Left lung (tissue), 10 donors: ENCODE data around the gene ING4. TPM values are rescaled to one million over a fixed set of nuclear protein-coding genes. Genes with fewer than 3 reads are reported as not detected.

Source experiments
- ATAC-seq: fragments of 200-7000 bp; cut with Tn5 transposase; one replicate; pipeline ENCODE4 v1.9.1; 2020; ENCODE audit warnings: moderate library complexity
- DNase-seq, 4 donors: peaks; one replicate each; pipeline ENCODE4 v3.0.0-alpha.2; 2013 to 2020
- H3K27ac ChIP-seq, 2 donors: fragments of 200-600 bp; sonication (generic) in 1 of 2; one replicate each; pipeline versions ENCODE4 v1.5.0 to v1.8.0; 2020 to 2021
- H3K27me3 ChIP-seq, 2 donors: fragments of 200-600 bp; sonication (generic) in 1 of 2; one replicate each; pipeline versions ENCODE4 v1.5.0 to v1.8.0; 2020 to 2021
- H3K36me3 ChIP-seq, 2 donors: fragments of 200-600 bp; sonication (generic) in 1 of 2; one replicate each; pipeline versions ENCODE4 v1.5.0 to v1.8.0; 2020 to 2021
- H3K4me1 ChIP-seq, 2 donors: fragments of 200-600 bp; one replicate each; pipeline ENCODE4 v1.8.0; 2021
- H3K4me3 ChIP-seq, 2 donors: fragments of 200-600 bp; sonication (generic) in 1 of 2; one replicate each; pipeline versions ENCODE4 v1.5.0 to v1.8.0; 2020 to 2021; ENCODE audit warnings: mild to moderate bottlenecking in 1 of 2
- H3K9me3 ChIP-seq, 2 donors: fragments of 200-600 bp; sonication (generic) in 1 of 2; one replicate each; pipeline versions ENCODE4 v1.5.0 to v1.8.0; 2020 to 2021
- CTCF ChIP-seq, 2 donors: fragments of 200-600 bp; sonication (generic) in 1 of 2; IDR thresholded peaks; one replicate each; pipeline versions ENCODE4 v1.5.0 to v1.8.0; 2021; ENCODE audit warnings: antibody characterized with exemption in 2 of 2
- intact Hi-C, 2 donors: fragments of 100-400 bp; cut with DNase I; formaldehyde crosslinking; loops; one replicate each; pipeline versions ENCODE4 v1.11.2 to v1.14.2; 2022
- polyA plus RNA-seq, 6 donors: library from polyadenylated mRNA; unstranded; fragments of 120-200 nt; gene quantifications; one replicate each; pipeline ENCODE4 v1.2.1, GENCODE V29; 2013; ENCODE audit not compliant: insufficient read length in 6 of 6
- total RNA-seq, 2 donors: library from RNA; stranded (reverse); fragmentation: NEBNext Ultra II Directional; extraction: Animal tissue kit (Norgen Biotek cat#: 25700); gene quantifications; one replicate each; pipeline ENCODE4 v1.2.1, GENCODE V29; 2021
- donor health status: DM: no; HTN: yes; CAD: no.
- donor health status: DM: no; HTN: no; CAD: no.

Gene ING4
- total and polyA plus RNA-seq, 8 donors: 23.1 to 113 (median 98.7) TPM

- peak; percentile 3 for ATAC-seq
- Histone ChIP-seq H3K36me3 (peaks cover 0 to 23% of the 10 kb centered on the region in 2 donors), H3K27me3 (no peaks in the 10 kb centered on the region), H3K4me1 (peaks cover 34 to 43% of the 10 kb centered on the region in 2 donors), H3K27ac (peak overlapping the region; percentile 92 to 96), H3K9me3 (no peaks in the 10 kb centered on the region), H3K4me3 (peak overlapping the region; percentile 76 to 88)
- DNase-seq: no peak
- intact Hi-C loops: no loop called here
- no peak for TF ChIP-seq CTCF (IDR thresholded peaks at IDR 0.05)
Observed at GRCh38 chr12:6605421-6606330, 57.2 kb downstream of the ING4 start.

- Histone ChIP-seq H3K27ac (peak overlapping the region; percentile 41 to 96), H3K4me3 (peak overlapping the region in 1 of 2 donors; percentile 88), H3K4me1 (peaks cover 34 to 43% of the 10 kb centered on the region in 2 donors), H3K36me3 (peaks cover 0 to 35% of the 10 kb centered on the region in 2 donors), H3K9me3 (no peaks in the 10 kb centered on the region), H3K27me3 (no peaks in the 10 kb centered on the region)
- no peak for ATAC-seq
- DNase-seq: no peak
- intact Hi-C loops: no loop called here
- no peak for TF ChIP-seq CTCF (IDR thresholded peaks at IDR 0.05)
Observed at GRCh38 chr12:6604259-6605029, 58.5 kb downstream of the ING4 start.

DNA sequence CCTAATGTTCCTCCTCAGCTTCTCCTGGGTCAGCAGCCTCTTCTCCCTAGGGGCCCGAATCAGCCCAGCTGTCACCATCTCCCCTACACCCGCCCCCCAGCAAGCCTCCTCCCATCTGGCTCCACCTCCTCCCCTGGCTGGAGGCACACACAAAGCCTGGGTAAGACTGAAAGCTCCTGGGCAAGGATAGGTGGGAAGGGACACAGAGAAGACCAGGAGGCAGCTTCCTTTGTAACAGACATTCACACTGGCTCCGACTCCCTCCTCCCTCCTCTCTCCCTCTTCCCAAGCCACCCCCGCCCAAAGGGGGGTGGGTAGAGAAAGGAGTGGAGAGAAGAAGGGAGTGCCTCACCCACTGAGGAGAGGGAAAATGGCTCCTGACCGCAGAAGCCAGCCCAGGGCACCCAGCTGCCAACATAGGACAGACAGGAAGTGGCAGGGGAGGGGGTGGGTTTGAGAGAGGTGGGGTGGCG, 59.8 kb downstream of the ING4 start:
- peaks cover 34 to 43% of the 10 kb centered on the region in 2 donors for H3K4me1 ChIP-seq
- H3K36me3 ChIP-seq: peaks cover 0 to 48% of the 10 kb centered on the region in 2 donors
- DNase-seq: peak in 1 of 4 donors; percentile 38
- no peak for TF ChIP-seq CTCF (IDR thresholded peaks at IDR 0.05)
- no peaks in the 10 kb centered on the region for H3K27me3 ChIP-seq
- peak overlapping the region in 1 of 2 donors; percentile 88 for H3K4me3 ChIP-seq
- H3K9me3 ChIP-seq: no peaks in the 10 kb centered on the region
- intact Hi-C loops: no loop called here
- H3K27ac ChIP-seq: peak overlapping the region; percentile 44 to 48
- ATAC-seq: no peak

DNA sequence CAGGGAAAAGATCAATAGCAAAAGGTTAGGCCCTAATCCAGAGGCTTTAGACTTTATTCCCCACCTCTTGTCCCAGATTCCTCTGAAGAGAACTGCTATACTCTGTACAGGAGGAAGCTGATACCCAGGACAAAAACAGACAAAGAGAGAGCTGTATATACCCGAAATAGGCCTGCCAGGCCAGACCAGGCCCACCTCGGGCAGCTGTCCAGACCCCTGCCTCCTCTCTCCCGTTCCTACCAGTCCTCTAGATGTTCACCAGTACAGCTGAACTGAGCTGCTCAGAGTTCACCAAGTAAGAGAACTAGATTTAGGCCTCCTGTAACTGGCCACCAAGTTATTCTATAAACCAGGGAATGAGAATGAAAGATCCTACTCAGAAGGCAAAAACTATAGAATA, 60.4 kb downstream of the ING4 start:
- intact Hi-C loops: no loop called here
- no peak for ATAC-seq
- Histone ChIP-seq H3K36me3 (peaks cover 0 to 54% of the 10 kb centered on the region in 2 donors), H3K4me3 (no peak overlapping the region), H3K9me3 (no peaks in the 10 kb centered on the region), H3K27ac (peak overlapping the region in 1 of 2 donors; percentile 48), H3K27me3 (no peaks in the 10 kb centered on the region), H3K4me1 (peaks cover 34 to 43% of the 10 kb centered on the region in 2 donors)
- DNase-seq: no peak
- no peak for TF ChIP-seq CTCF (IDR thresholded peaks at IDR 0.05)

Other genes starting within 250 kb of the ING4 start
- gene CD27, start 218.2 kb downstream of the ING4 start, total RNA-seq: 1 to 10 TPM; 1.4 to 1.6 TPM
- 1 to 10 TPM; 1.2 to 3.2 (median 2.3) TPM for gene CD27, start 218.2 kb downstream of the ING4 start, polyA plus RNA-seq
- gene TAPBPL, start 211.1 kb downstream of the ING4 start, total RNA-seq: 10 to 100 TPM; 18.2 to 33.8 TPM
- gene TAPBPL, start 211.1 kb downstream of the ING4 start, polyA plus RNA-seq: 10 to 100 TPM; 18.0 to 26.1 (median 19.0) TPM
- 1 to 10 TPM; 6.3 to 9.4 TPM for gene VAMP1, start 192.4 kb downstream of the ING4 start, total RNA-seq
- 10 to 100 TPM; 16.2 to 21.6 (median 18.5) TPM for gene VAMP1, start 192.4 kb downstream of the ING4 start, polyA plus RNA-seq
- gene MRPL51, start 169.9 kb downstream of the ING4 start, total RNA-seq: 100 to 1,000 TPM; 135 to 141 TPM
- 100 to 1,000 TPM; 129 to 170 (median 142) TPM for gene MRPL51, start 169.9 kb downstream of the ING4 start, polyA plus RNA-seq
- gene NCAPD2, start 169.0 kb downstream of the ING4 start, total RNA-seq: 10 to 100 TPM; 23.1 to 29.4 TPM
- gene NCAPD2, start 169.0 kb downstream of the ING4 start, polyA plus RNA-seq: 10 to 100 TPM; 55.7 to 95.4 (median 58.5) TPM
- gene GAPDH, start 128.6 kb downstream of the ING4 start, total RNA-seq: 1,000 to 10,000 TPM; 1,126 to 2,070 TPM
- 1,000 to 10,000 TPM; 1,473 to 1,774 (median 1,660) TPM for gene GAPDH, start 128.6 kb downstream of the ING4 start, polyA plus RNA-seq
- gene IFFO1, start 107.1 kb downstream of the ING4 start, total RNA-seq: 10 to 100 TPM; 15.2 to 27.9 TPM
- gene IFFO1, start 107.1 kb downstream of the ING4 start, polyA plus RNA-seq: 10 to 100 TPM; 14.5 to 24.7 (median 18.6) TPM
- 10 to 100 TPM; 23.4 to 48.1 TPM for gene NOP2, start 94.8 kb downstream of the ING4 start, total RNA-seq
- gene NOP2, start 94.8 kb downstream of the ING4 start, polyA plus RNA-seq: 10 to 100 TPM; 20.6 to 39.2 (median 27.2) TPM
- 100 to 1,000 TPM; 159 to 171 TPM for gene CHD4, start 55.7 kb downstream of the ING4 start, total RNA-seq
- gene CHD4, start 55.7 kb downstream of the ING4 start, polyA plus RNA-seq: 100 to 1,000 TPM; 200 to 252 (median 234) TPM
- 1 to 10 TPM; 1.5 to 2.0 TPM for gene LPAR5, start 27.2 kb downstream of the ING4 start, total RNA-seq
- gene LPAR5, start 27.2 kb downstream of the ING4 start, polyA plus RNA-seq: 1 to 10 TPM; 1.1 to 1.8 (median 1.4) TPM
- 1 to 10 TPM; 4.9 to 6.3 TPM for gene ACRBP, start 15.7 kb downstream of the ING4 start, total RNA-seq
- gene ACRBP, start 15.7 kb downstream of the ING4 start, polyA plus RNA-seq: 1 to 10 TPM; 5.4 to 8.2 (median 6.4) TPM
- gene ZNF384, start 26.3 kb upstream of the ING4 start, total RNA-seq: 10 to 100 TPM; 39.3 to 55.0 TPM
- 10 to 100 TPM; 86.7 to 97.9 (median 90.2) TPM for gene ZNF384, start 26.3 kb upstream of the ING4 start, polyA plus RNA-seq
- under 1 TPM; 0.18 to 0.44 TPM for gene PIANP, start 37.7 kb upstream of the ING4 start, total RNA-seq
- 1 to 10 TPM; 5.5 to 8.0 (median 6.1) TPM for gene PIANP, start 37.7 kb upstream of the ING4 start, polyA plus RNA-seq
- 10 to 100 TPM; 66.0 to 67.5 TPM for gene COPS7A, start 60.9 kb upstream of the ING4 start, total RNA-seq
- 10 to 100 TPM; 51.4 to 55.0 (median 53.3) TPM for gene COPS7A, start 60.9 kb upstream of the ING4 start, polyA plus RNA-seq
- gene MLF2, start 90.0 kb upstream of the ING4 start, total RNA-seq: 100 to 1,000 TPM; 142 to 148 TPM
- 100 to 1,000 TPM; 151 to 182 (median 167) TPM for gene MLF2, start 90.0 kb upstream of the ING4 start, polyA plus RNA-seq
- gene PTMS, start 103.2 kb upstream of the ING4 start, total RNA-seq: 100 to 1,000 TPM; 276 to 322 TPM
- gene PTMS, start 103.2 kb upstream of the ING4 start, polyA plus RNA-seq: 100 to 1,000 TPM; 609 to 843 (median 755) TPM
- 1 to 10 TPM in 1 of 2 donors, under 1 TPM in 1; 0.79 to 2.4 TPM for gene LAG3, start 109.4 kb upstream of the ING4 start, total RNA-seq
- 1 to 10 TPM; 1.1 to 3.0 (median 1.7) TPM for gene LAG3, start 109.4 kb upstream of the ING4 start, polyA plus RNA-seq
- 10 to 100 TPM; 64.5 to 96.2 TPM for gene CD4, start 126.4 kb upstream of the ING4 start, total RNA-seq
- gene CD4, start 126.4 kb upstream of the ING4 start, polyA plus RNA-seq: 10 to 100 TPM; 90.2 to 97.8 (median 92.9) TPM
- gene GPR162, start 158.7 kb upstream of the ING4 start, total RNA-seq: 10 to 100 TPM; 12.7 to 13.7 TPM
- gene GPR162, start 158.7 kb upstream of the ING4 start, polyA plus RNA-seq: 10 to 100 TPM in 5 of 6 donors, 1 to 10 TPM in 1; 9.0 to 15.7 (median 11.5) TPM
- gene P3H3, start 165.3 kb upstream of the ING4 start, total RNA-seq: 10 to 100 TPM; 18.2 to 33.6 TPM
- gene P3H3, start 165.3 kb upstream of the ING4 start, polyA plus RNA-seq: 10 to 100 TPM; 18.0 to 41.7 (median 22.3) TPM
- gene GNB3, start 177.8 kb upstream of the ING4 start, total RNA-seq: 1 to 10 TPM; 2.0 to 3.3 TPM
- 1 to 10 TPM; 3.3 to 7.2 (median 5.4) TPM for gene GNB3, start 177.8 kb upstream of the ING4 start, polyA plus RNA-seq
- 1 to 10 TPM; 2.0 to 7.7 TPM for gene CDCA3, start 188.2 kb upstream of the ING4 start, total RNA-seq
- gene CDCA3, start 188.2 kb upstream of the ING4 start, polyA plus RNA-seq: 10 to 100 TPM; 25.3 to 59.2 (median 33.3) TPM
- gene USP5, start 189.0 kb upstream of the ING4 start, total RNA-seq: 10 to 100 TPM; 80.2 to 90.2 TPM
- 10 to 100 TPM; 50.8 to 66.3 (median 58.0) TPM for gene USP5, start 189.0 kb upstream of the ING4 start, polyA plus RNA-seq
- gene TPI1, start 204.4 kb upstream of the ING4 start, total RNA-seq: 100 to 1,000 TPM; 394 to 521 TPM
- 100 to 1,000 TPM; 416 to 483 (median 444) TPM for gene TPI1, start 204.4 kb upstream of the ING4 start, polyA plus RNA-seq
- 10 to 100 TPM; 24.5 to 27.1 TPM for gene SPSB2, start 210.2 kb upstream of the ING4 start, total RNA-seq
- gene SPSB2, start 210.2 kb upstream of the ING4 start, polyA plus RNA-seq: 10 to 100 TPM in 1 of 6 donors, 1 to 10 TPM in 5; 3.4 to 13.8 (median 7.2) TPM
- gene LRRC23, start 241.7 kb upstream of the ING4 start, total RNA-seq: 10 to 100 TPM; 11.0 to 14.8 TPM
- gene LRRC23, start 241.7 kb upstream of the ING4 start, polyA plus RNA-seq: 10 to 100 TPM; 18.3 to 36.8 (median 25.2) TPM